GM18517 (cell line): Measurements from ENCODE around the gene COX6B1.
"Not testable (repeated sequence)": the region's sequence is repeated elsewhere in the genome, so short reads cannot be mapped to it uniquely, and the experiment has no call there.

ENCODE experiments used
- ATAC-seq: cut with Tn5 transposase; IDR thresholded peaks from one replicate; pipeline ENCODE4 v1.9.1; 2021; ENCODE audit warnings: mild to moderate bottlenecking, moderate library complexity; ENCODE audit not compliant: unreplicated experiment

COX6B1 gene

DNA sequence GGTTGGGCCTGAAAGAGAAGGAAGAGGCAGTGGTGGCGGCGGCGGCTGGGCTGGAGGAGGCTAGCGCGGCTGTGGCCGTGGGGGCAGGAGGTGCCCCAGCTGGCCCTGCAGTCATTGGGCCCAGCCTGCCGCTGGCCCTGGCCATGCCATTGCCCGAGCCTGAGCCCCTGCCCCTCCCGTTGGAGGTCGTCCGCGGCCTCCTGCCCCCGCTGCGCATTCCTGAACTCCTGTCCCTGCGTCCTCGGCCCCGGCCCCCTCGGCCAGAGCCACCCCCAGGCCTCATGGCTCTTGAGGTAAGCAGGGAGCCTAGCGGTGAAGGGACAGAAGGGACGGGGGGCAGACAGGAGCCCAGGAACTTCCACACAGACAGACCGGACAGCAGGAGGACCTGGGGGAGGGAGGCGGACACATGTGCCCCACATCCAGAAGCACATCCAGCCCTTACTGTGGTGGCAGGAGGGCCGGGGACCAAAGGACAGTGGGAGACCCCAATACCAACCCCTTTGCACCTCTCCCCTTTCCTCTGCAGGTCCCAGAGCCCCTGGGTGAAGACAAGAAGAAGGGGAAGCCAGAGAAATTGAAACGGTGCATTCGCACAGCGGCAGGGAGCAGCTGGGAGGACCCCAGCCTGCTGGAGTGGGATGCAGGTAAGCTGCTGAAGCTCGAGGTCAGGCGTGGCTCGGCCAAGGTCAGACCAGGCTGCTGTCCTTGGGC lies 14.2 kb upstream of the COX6B1 start:
- ATAC-seq: no peak

GRCh38 chr19:35636651-35637050 lies 11.5 kb upstream of the COX6B1 start:
- no peak for ATAC-seq

- ATAC-seq: no peak
These were observed 11.0 kb upstream of the COX6B1 start for GRCh38 chr19:35637165-35637564.

DNA sequence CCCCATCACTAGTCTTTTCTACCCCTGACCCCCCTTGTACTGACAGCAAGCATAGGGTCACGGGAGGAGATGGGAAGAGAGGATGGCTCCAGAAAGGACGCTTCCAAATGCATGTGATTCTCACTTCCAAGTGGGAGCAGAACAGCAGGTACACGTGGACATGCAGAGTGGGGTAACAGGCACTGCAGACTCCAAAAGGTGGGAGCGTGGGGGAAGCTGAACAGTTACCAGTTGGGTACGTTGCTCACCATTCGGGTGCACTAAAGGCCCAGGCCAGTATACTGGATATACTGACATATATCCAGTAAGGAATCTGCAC lies 8.8 kb upstream of the COX6B1 start:
- ATAC-seq: no peak

- no peak for ATAC-seq
These were observed 8.3 kb upstream of the COX6B1 start for GRCh38 chr19:35639863-35640262.

DNA sequence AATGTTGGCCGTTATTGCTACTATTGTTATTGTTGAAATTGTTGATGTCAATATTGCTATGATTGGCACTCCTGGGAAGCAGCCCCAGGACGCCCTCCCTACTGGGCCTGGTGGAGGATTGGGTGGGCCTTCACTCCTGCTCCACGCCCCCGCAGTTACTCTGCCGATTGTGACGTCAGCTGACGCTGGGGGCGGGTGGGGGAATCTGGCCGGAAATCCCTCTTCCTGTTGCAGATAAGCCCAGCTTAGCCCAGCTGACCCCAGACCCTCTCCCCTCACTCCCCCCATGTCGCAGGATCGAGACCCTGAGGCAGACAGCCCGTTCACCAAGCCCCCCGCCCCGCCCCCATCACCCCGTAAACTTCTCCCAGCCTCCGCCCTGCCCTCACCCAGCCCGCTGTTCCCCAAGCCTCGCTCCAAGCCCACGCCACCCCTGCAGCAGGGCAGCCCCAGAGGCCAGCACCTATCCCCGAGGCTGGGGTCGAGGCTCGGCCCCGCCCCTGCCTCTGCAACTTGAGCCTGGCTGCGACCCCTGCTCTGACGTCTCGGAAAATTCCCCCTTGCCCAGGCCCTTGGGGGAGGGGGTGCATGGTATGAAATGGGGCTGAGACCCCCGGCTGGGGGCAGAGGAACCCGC lies 6.5 kb upstream of the COX6B1 start, which contains the start of gene ETV2:
Gene ETV2 (plus strand): TSS at position 231 of the 637 bp plus-strand sequence. CDS start 716 bp downstream, outside the sequence.
- ATAC-seq: no peak

- no peak for ATAC-seq
These were observed 5.8 kb upstream of the COX6B1 start for GRCh38 chr19:35642312-35642711.

- no peak for ATAC-seq
These were observed 5.3 kb upstream of the COX6B1 start for GRCh38 chr19:35642798-35643254.

DNA sequence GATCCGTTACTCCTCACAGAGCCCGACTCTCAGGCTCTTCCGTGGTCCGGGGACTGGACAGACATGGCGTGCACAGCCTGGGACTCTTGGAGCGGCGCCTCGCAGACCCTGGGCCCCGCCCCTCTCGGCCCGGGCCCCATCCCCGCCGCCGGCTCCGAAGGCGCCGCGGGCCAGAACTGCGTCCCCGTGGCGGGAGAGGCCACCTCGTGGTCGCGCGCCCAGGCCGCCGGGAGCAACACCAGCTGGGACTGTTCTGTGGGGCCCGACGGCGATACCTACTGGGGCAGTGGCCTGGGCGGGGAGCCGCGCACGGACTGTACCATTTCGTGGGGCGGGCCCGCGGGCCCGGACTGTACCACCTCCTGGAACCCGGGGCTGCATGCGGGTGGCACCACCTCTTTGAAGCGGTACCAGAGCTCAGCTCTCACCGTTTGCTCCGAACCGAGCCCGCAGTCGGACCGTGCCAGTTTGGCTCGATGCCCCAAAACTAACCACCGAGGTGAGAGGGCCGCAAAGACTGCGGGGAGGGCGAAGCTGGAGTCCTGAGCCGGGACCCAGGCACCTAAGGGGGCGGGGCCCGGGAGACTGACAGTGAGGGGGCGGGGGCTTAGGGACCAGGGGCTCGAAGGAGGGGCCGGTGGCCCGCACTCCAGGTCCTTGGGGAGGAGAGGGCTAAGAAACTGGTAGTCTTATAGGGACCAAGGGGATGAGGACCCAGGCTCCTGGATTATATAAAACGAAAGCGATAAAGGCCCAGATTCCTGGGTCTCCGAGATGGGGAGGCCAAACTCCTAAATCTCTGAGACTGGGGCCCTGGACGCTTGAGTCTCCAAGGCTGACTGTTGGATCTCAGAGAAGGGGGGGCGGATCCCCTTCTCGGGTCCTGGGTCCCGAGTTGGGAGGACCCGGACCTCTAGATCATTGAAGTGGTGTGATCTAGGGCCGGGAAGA lies 4.6 kb upstream of the COX6B1 start:
- ATAC-seq: no peak

DNA sequence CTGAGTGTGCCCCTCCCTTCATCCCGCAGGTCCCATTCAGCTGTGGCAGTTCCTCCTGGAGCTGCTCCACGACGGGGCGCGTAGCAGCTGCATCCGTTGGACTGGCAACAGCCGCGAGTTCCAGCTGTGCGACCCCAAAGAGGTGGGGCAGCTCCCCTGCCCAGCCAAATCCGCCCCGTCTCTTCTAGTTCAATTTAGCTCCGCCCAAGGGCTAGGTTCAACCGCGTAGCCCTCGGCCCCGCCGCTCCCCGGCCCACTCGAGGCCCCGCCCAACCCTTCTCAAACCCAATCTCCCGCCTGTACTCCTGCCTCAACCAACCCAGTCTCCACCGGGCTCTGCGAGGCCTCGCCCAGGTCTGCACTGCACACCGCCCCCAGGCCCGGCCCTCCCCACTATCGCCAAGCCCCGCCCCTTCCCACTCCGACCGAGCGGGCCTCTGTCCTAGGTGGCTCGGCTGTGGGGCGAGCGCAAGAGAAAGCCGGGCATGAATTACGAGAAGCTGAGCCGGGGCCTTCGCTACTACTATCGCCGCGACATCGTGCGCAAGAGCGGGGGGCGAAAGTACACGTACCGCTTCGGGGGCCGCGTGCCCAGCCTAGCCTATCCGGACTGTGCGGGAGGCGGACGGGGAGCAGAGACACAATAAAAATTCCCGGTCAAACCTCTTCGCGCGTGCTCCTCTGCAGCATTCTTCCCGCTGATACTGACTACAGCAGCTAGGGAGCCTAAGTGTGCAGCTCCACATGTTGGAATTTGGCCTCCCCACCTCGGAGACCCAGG lies 3.7 kb upstream of the COX6B1 start:
- ATAC-seq: peak; percentile 59

DNA sequence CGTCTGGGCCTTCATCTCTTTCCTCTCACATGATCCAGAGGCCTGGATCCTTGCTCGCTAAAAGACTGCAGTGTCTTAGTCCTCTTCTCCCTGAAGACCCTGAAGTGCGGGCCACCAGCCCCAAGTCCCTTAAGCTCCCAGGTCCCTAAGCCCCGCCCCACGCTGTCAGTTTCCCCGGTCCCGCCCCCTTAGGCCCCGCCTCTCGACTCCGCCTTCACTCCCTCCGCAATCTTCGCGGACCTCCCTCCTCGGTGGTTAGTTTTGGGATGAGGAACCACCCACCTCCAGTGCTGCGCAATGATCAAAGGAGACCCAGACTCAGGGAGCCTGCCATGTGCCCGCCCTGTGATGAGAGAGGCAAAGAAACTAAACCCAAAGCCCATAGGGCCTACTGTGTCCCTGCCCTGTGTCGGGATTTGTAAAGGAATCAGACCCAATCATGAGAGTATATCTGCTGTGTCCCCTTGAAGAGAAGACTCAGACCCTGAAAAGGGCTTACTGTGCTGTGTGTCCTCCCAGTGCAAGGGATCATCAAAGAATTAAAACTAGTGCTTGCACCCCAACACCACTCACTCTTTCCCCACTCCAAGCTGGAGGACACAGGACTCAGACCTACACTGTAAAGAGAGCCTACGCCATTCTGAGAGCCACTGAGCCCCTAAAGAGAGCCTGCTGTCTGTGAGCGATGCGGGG lies 3.0 kb upstream of the COX6B1 start:
- no peak for ATAC-seq

DNA sequence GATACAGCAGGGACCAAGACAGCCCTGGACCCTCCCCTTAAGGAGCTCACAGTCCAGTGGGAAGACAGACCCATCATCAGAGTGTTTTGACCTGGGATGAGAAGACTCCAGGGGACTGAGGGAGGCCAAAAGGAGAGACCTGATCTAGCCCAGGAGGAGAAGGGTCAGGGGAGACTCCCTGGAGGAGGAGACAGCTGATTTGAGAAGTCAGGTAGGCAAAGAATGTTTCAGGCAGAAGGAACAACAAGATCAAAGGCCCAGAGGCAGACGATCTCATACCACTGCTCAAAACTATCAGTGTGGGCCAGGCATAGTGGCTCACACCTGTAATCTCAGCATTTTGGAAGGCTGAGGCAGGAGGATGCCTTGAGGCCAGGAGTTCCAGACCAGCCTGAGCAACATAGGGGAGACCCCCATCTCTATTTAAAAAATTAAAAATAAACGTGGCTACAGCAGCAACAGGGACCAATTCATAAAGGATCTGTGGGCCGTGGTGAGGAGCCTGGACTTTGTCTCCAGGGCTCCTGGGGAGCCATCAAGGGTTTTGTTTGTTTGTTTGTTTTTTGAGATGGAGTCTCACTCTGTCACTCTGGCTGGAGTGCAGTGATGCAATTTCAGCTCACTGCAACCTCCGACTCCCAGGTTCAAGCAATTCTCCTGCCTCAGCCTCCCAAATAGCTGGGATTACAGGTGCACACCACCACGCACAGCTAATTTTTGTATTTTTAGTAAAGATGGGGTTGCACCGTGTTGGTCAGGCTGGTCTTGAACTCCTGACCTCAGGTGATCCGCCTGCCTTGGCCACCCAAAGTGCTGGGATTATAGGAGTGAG lies 2.2 kb upstream of the COX6B1 start:
- ATAC-seq: no peak

GRCh38 chr19:35650581-35650980 lies 2.5 kb downstream of the COX6B1 start:
- ATAC-seq: no peak

- not testable (repeated sequence) for ATAC-seq
These were observed 6.7 kb downstream of the COX6B1 start for GRCh38 chr19:35654828-35655227.

GRCh38 chr19:35655600-35655999 lies 7.5 kb downstream of the COX6B1 start:
- ATAC-seq: no peak

DNA sequence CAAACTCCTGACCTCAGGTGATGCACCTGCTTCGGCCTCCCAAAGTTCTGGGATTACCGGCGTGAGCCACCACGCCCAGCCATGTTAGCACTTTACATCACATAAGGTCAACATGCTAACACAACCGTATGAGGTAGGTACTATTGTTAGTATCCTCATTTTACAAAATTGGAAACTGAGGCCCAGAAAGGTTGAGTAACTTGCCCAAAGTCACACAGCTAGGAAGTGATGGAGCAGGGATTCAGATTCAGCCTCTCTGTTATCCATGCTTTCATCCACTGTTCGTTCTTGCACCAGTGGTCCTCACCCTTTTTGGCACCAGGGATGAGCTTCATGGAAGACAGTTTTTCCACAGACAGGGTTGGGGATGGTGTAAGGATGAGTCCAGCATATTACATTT lies 8.6 kb downstream of the COX6B1 start:
- ATAC-seq: no peak

- no peak for ATAC-seq
These were observed 10.0 kb downstream of the COX6B1 start for GRCh38 chr19:35657904-35658700.

DNA sequence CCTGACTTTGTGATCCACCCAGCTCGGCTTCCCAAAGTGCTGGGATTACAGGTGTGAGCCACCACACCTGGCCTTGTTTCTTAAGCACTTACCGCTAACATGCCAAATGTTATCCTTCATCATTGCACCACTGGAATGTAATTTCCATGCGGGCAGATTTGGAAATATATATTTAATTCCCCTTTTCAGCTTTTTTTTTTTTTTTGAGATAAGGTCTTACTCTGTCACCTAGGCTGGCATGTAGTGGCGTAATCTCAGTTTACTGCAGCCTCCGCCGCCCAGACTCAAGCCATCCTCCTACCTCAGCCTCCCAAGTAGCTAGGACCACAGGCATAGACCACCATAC lies 13.8 kb downstream of the COX6B1 start:
- no peak for ATAC-seq

DNA sequence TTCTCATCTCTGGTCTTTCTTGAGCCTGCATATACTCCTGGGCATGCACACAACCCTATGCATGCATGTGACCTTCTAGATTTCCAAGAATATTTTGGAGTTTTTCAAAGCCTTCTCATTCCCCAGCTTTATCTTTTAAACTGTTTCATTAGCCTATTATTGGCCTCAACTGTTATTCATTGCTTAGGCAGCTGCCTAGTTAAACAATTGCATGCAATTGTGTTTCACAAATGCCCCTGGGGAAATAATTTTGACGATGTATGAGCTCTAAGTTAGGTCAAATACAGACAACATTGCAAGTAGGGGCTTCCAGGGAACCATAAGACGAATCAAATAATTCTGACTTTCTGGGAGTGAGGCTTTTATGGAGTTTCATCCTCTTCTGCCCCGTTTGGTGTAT lies 15.9 kb downstream of the COX6B1 start:
- ATAC-seq: no peak
